Tibial nerve (tissue), 4 donors: ENCODE results near the gene PLPPR1.

Experiments used
- CTCF ChIP-seq, 5 experiments: fragments of 200-600 bp in 3 of 5; fragments of 450-650 bp in 2 of 5; sonication (generic) in 3 of 5; IDR thresholded peaks; one replicate each; pipeline ENCODE4 v1.5.1; 2016 to 2019; ENCODE audit warnings: antibody characterized with exemption in 5 of 5, mild to moderate bottlenecking in 3 of 5, moderate library complexity in 2 of 5
- EP300 ChIP-seq, 2 donors: sonication (generic); formaldehyde crosslinking; IDR thresholded peaks; one replicate each; pipeline ENCODE4 v1.6.1; 2017; ENCODE audit warnings: antibody characterized with exemption in 2 of 2, mild to moderate bottlenecking in 1 of 2

- TF ChIP-seq CTCF (IDR thresholded peaks at IDR 0.05) (no peak), EP300 (IDR thresholded peaks at IDR 0.05) (no peak)
Observed at GRCh38 chr9:101197026-101197425, 168.5 kb downstream of the PLPPR1 start.
